CD8-positive, alpha-beta memory T cell (primary cell): ENCODE measurements around the gene MED22. TPM values are rescaled to one million over a fixed set of nuclear protein-coding genes. Genes with fewer than 3 reads are reported as not detected.

Experiments
- CTCF ChIA-PET: fragments of 350-600 bp; sonication (Branson Sonifier 250); formaldehyde crosslinking; loops from one replicate; lab custom pipeline; 2021; ENCODE audit warnings: antibody characterized with exemption; lab: Charles Lee
- POLR2A ChIA-PET: fragments of 350-600 bp; sonication (Branson Sonifier 250); formaldehyde crosslinking; loops from one replicate; lab custom pipeline; 2021; ENCODE audit warnings: antibody characterized with exemption; lab: Charles Lee
- DNase-seq, 5 donors: peaks; one replicate each; pipeline versions ENCODE4 v3.0.0 to v3.0.0-alpha.2; 2020 to 2022; ENCODE audit warnings: mixed read lengths in 1 of 5
- H3K27ac ChIP-seq: one replicate; pipeline ENCODE4 v1.7.0; 2013; ENCODE audit warnings: low read depth, mild to moderate bottlenecking, low read length, moderate library complexity
- H3K27me3 ChIP-seq: 2 replicates; pipeline ENCODE4 v1.7.0; 2013; ENCODE audit warnings: low read length, mild to moderate bottlenecking; ENCODE audit not compliant: insufficient read depth, poor library complexity, severe bottlenecking
- H3K36me3 ChIP-seq: 2 replicates; pipeline ENCODE4 v1.7.0; 2013; ENCODE audit warnings: mild to moderate bottlenecking, low read length, moderate library complexity; ENCODE audit not compliant: insufficient read depth
- H3K4me1 ChIP-seq: 2 replicates; pipeline ENCODE4 v1.7.0; 2013; ENCODE audit warnings: mild to moderate bottlenecking, low read length, moderate library complexity; ENCODE audit not compliant: insufficient read depth
- H3K4me3 ChIP-seq: 2 replicates; pipeline ENCODE4 v1.7.0; 2013; ENCODE audit warnings: mild to moderate bottlenecking, low read length
- H3K9me3 ChIP-seq: 2 replicates; pipeline ENCODE4 v1.7.0; 2013; ENCODE audit warnings: mild to moderate bottlenecking, low read length
- H3K27ac Mint-ChIP-seq, 8 donors: one replicate each; pipeline ENCODE4 v1.8.0; 2020 to 2021; ENCODE audit warnings: mixed read lengths in 8 of 8, mild to moderate bottlenecking in 6 of 8, inconsistent platforms in 3 of 8, moderate library complexity in 3 of 8
- H3K27me3 Mint-ChIP-seq, 2 donors: one replicate each; pipeline ENCODE4 v1.8.0; 2020 to 2021; ENCODE audit warnings: mixed read lengths in 2 of 2, mild to moderate bottlenecking in 1 of 2, moderate library complexity in 1 of 2
- H3K36me3 Mint-ChIP-seq, 3 donors: one replicate each; pipeline ENCODE4 v1.8.0; 2020 to 2021; ENCODE audit warnings: mixed read lengths in 3 of 3, inconsistent platforms in 1 of 3, mild to moderate bottlenecking in 1 of 3
- H3K4me1 Mint-ChIP-seq, 3 donors: one replicate each; pipeline ENCODE4 v1.8.0; 2020 to 2021; ENCODE audit warnings: mixed read lengths in 3 of 3, inconsistent platforms in 1 of 3, mild to moderate bottlenecking in 1 of 3
- H3K4me3 Mint-ChIP-seq, 7 donors: one replicate each; pipeline ENCODE4 v1.8.0; 2020 to 2021; ENCODE audit warnings: mixed read lengths in 7 of 7, mild to moderate bottlenecking in 6 of 7, moderate library complexity in 4 of 7, inconsistent platforms in 2 of 7
- H3K9me3 Mint-ChIP-seq, 5 donors: one replicate each; pipeline ENCODE4 v1.8.0; 2020 to 2022; ENCODE audit warnings: mixed read lengths in 5 of 5, mild to moderate bottlenecking in 3 of 5, moderate library complexity in 2 of 5, inconsistent platforms in 1 of 5
- polyA plus RNA-seq: library from polyadenylated mRNA; unstranded; fragments of 300-500 nt; fragmentation: Illumina TruSeq; gene quantifications from one replicate; pipeline ENCODE4 v1.2.3, GENCODE V29; 2021
- total RNA-seq, 2 experiments: library from RNA; stranded (reverse); gene quantifications; one replicate each; pipeline ENCODE4 v1.2.3, GENCODE V29; 2021

Gene MED22
- total and polyA plus RNA-seq, 3 experiments from 2014 or later: 19.0 to 46.3 (median 43.3) TPM

DNA sequence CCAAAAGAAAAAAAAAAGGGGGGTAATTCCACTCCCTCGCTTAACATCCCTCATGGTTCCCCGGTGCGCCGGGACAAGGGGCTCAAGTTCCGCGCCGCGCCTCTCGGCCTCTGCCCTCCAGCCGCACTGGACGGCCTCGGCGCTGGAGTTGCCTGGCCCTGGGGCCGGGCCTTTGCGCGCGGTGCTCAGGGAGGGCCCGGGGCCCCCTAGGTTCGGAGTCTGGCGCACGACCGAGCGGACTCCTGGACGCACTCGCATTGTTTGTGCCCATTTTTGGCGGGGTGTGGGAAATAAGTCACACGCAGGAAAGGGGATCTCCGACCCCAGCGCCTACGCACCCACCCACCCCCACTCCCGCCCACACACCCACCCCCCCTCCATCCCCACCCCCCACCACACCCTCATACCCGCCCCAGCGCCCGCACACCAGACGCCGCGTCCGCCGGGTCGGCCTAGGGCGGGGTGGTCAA is 381 bp downstream of the MED22 start:
- peak overlapping the region; percentile 99 for H3K4me3 ChIP-seq
- no peaks in the 10 kb centered on the region for H3K9me3 Mint-ChIP-seq
- peaks cover 29 to 47% (median 34%) of the 10 kb centered on the region in 3 donors for H3K4me1 Mint-ChIP-seq
- peak overlapping the region; percentile 93 to 100 (median 99) for H3K4me3 Mint-ChIP-seq
- H3K9me3 ChIP-seq: no peaks in the 10 kb centered on the region
- H3K27me3 Mint-ChIP-seq: peaks cover 0 to 3% of the 10 kb centered on the region in 2 donors
- CTCF ChIA-PET: interaction anchor here (0.8 to 6.1 kb wide), 6 partner anchors 9 to 57 kb away, joined by 3 to 47 read pairs (median 4); partner anchors contain the start of genes SURF1 and SURF2
- POLR2A ChIA-PET: interaction anchor here (0.7 to 1.8 kb wide), 9 partner anchors 8 to 336 kb away, joined by 4 to 25 read pairs (median 7); partner anchors contain the start of genes STKLD1, SURF1 and SURF2
- peaks cover 29% of the 10 kb centered on the region for H3K4me1 ChIP-seq
- peak overlapping the region; percentile 92 for H3K27ac ChIP-seq
- peaks cover 56% of the 10 kb centered on the region for H3K36me3 ChIP-seq
- H3K36me3 Mint-ChIP-seq: peaks cover 7 to 86% (median 16%) of the 10 kb centered on the region in 3 donors
- H3K27ac Mint-ChIP-seq: peak overlapping the region in 7 of 8 donors; percentile 85 to 99 (median 93)
- DNase-seq: peak in 3 of 5 donors; percentile 35 to 72 (median 45)
- H3K27me3 ChIP-seq: no peaks in the 10 kb centered on the region

DNA sequence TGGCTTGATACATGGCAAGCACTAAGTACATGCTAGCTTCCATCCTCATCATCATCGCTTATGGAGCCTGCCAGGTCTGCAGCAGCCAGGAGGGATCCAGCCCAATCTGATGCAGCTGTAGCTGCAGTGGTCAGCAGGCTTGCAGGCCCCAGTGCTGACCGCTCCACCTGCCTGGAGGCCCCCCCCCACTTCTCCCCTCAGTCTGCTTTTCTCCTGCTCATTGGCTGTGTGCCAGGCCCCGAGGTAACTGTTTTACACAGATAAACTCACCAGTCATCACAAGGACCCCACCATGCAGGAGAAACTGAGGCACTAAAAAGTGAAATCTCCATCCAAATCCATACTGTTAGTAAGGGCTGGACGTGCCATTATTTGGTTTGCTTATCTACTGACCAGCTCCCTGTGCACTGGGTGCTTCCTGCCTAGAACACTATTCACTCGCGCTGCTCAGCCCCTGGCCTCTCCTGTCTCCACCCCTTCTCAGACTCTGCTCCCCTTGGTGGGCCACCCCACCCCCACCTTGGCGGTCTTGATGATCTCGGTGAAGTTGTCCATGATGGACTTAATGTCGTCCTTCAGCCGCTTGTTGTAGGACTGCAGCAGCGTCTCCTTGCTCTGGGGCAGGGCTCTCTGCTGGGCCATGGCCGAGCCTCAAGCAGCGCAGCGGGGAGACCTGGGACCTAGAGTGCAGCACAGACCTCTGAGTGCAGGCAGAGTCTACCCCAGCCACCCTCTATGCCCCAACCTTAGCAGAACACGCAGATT is 1.7 kb downstream of the MED22 start:
- Histone ChIP-seq H3K36me3 (peaks cover 43% of the 10 kb centered on the region), H3K27me3 (no peaks in the 10 kb centered on the region), H3K27ac (no peak overlapping the region), H3K4me1 (peaks cover 29% of the 10 kb centered on the region), H3K4me3 (peak overlapping the region; percentile 78), H3K9me3 (no peaks in the 10 kb centered on the region)
- H3K27ac Mint-ChIP-seq: peak overlapping the region in 7 of 8 donors; percentile 34 to 92 (median 82)
- no peak for DNase-seq
- H3K4me3 Mint-ChIP-seq: peak overlapping the region; percentile 87 to 100 (median 99)
- CTCF ChIA-PET: interaction anchor here (1.6 to 6.1 kb wide), 2 partner anchors 10 to 26 kb away, joined by 8 to 47 read pairs; partner anchors contain the start of genes SURF1 and SURF2
- peaks cover 31 to 52% (median 34%) of the 10 kb centered on the region in 3 donors for H3K4me1 Mint-ChIP-seq
- peaks cover 0 to 3% of the 10 kb centered on the region in 2 donors for H3K27me3 Mint-ChIP-seq
- POLR2A ChIA-PET: interaction anchor here (1.2 kb wide), 1 partner anchor 9 kb away, joined by 3 read pairs; no protein-coding TSS in a partner anchor
- H3K9me3 Mint-ChIP-seq: no peaks in the 10 kb centered on the region
- peaks cover 3 to 84% (median 8%) of the 10 kb centered on the region in 3 donors for H3K36me3 Mint-ChIP-seq

DNA sequence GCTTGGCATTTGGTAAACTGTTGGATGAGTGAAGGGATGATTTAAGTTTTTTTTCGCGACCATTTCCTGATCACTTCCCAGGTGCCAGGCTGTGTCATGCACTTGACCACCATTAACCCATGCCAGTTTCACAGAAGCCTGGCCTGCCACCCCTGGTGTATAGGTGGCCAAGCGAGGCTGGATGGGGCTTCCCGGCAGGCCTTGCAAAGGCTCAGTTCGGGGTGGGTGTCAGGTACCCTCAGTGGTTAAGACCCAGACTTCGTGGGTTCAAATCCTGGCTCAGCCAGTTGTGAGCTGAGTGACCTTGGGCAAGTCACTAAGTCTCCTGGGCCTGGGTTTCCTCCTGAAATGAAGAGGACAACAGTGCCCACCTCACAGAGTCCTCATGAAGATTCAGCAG is 2.3 kb downstream of the MED22 start:
- Histone ChIP-seq H3K4me3 (no peak overlapping the region), H3K4me1 (peaks cover 32% of the 10 kb centered on the region), H3K36me3 (peaks cover 37% of the 10 kb centered on the region), H3K27ac (no peak overlapping the region), H3K9me3 (no peaks in the 10 kb centered on the region), H3K27me3 (no peaks in the 10 kb centered on the region)
- CTCF ChIA-PET: interaction anchor here (1.6 to 6.1 kb wide), 2 partner anchors 11 to 27 kb away, joined by 8 to 47 read pairs; partner anchors contain the start of genes SURF1 and SURF2
- POLR2A ChIA-PET: interaction anchor here (1.2 kb wide), 1 partner anchor 10 kb away, joined by 3 read pairs; no protein-coding TSS in a partner anchor
- H3K36me3 Mint-ChIP-seq: peaks cover 3 to 84% (median 11%) of the 10 kb centered on the region in 3 donors
- H3K27ac Mint-ChIP-seq: peak overlapping the region in 1 of 8 donors; percentile 29
- no peaks in the 10 kb centered on the region for H3K9me3 Mint-ChIP-seq
- DNase-seq: no peak
- H3K27me3 Mint-ChIP-seq: peaks cover 0 to 3% of the 10 kb centered on the region in 2 donors
- peak overlapping the region in 4 of 7 donors; percentile 24 to 58 (median 45) for H3K4me3 Mint-ChIP-seq
- H3K4me1 Mint-ChIP-seq: peaks cover 37 to 55% (median 40%) of the 10 kb centered on the region in 3 donors

DNA sequence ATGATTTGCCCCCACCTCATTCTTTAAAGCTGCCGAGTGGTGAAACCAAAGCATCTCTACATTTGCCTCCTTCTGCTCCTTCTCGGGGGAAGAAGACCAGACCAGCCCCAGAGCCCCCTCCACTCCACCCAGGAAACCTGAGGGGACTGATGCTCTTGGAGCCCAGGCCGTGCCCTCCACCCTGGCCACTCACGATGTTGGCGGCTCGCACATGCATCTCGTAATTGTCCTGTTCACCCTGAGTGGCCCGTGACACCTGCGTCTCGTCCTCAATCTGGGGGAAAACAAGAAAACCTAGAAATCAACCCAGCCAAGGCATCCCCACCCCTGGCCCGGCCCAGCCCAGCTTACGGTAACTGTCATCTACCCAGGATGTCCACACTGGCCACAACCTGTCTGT is 3.0 kb downstream of the MED22 start:
- Mint-ChIP-seq H3K27me3 (peaks cover 0 to 3% of the 10 kb centered on the region in 2 donors), H3K36me3 (peaks cover 3 to 84% (median 12%) of the 10 kb centered on the region in 3 donors), H3K4me3 (peak overlapping the region in 1 of 7 donors; percentile 68), H3K9me3 (no peaks in the 10 kb centered on the region), H3K27ac (peak overlapping the region in 1 of 8 donors; percentile 78), H3K4me1 (peaks cover 43 to 55% (median 47%) of the 10 kb centered on the region in 3 donors)
- Histone ChIP-seq H3K27ac (no peak overlapping the region), H3K4me1 (peaks cover 38% of the 10 kb centered on the region), H3K36me3 (peaks cover 31% of the 10 kb centered on the region), H3K9me3 (no peaks in the 10 kb centered on the region), H3K27me3 (no peaks in the 10 kb centered on the region), H3K4me3 (no peak overlapping the region)
- ChIA-PET CTCF (interaction anchor here (1.8 kb wide), 1 partner anchor 12 kb away, joined by 4 read pairs; the partner anchor contains the start of genes SURF1 and SURF2), POLR2A (no interaction called here)
- no peak for DNase-seq

DNA sequence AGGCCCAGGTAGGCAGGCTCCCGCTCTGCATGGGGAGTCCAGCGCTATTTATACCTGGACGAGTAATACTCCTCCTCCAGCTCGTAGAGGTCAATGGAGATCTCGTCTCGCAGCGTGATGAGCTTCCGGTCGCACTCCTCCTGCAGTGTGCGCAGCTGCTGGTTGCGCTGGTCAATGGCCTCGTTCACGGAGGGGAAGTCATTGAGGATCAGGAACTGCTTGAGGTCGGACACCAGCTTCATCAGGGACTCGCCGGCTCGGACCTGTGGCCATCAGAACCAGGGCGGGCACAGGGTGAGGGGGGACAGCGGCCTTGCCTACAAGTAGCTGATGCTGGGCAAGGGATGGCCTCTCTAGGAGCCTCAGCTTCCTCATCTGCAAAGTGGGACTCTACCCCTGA is 3.9 kb downstream of the MED22 start:
- no peaks in the 10 kb centered on the region for H3K9me3 ChIP-seq
- peaks cover 33% of the 10 kb centered on the region for H3K4me1 ChIP-seq
- no peak overlapping the region for H3K27ac Mint-ChIP-seq
- no peak overlapping the region for H3K4me3 ChIP-seq
- peaks cover 0 to 3% of the 10 kb centered on the region in 2 donors for H3K27me3 Mint-ChIP-seq
- ChIA-PET CTCF (interaction anchor here (1.8 kb wide), 1 partner anchor 13 kb away, joined by 4 read pairs; the partner anchor contains the start of genes SURF1 and SURF2), POLR2A (no interaction called here)
- peaks cover 22% of the 10 kb centered on the region for H3K36me3 ChIP-seq
- H3K27me3 ChIP-seq: no peaks in the 10 kb centered on the region
- H3K4me3 Mint-ChIP-seq: no peak overlapping the region
- no peaks in the 10 kb centered on the region for H3K9me3 Mint-ChIP-seq
- no peak for DNase-seq
- no peak overlapping the region for H3K27ac ChIP-seq
- H3K4me1 Mint-ChIP-seq: peaks cover 43 to 51% (median 49%) of the 10 kb centered on the region in 3 donors
- peaks cover 1 to 83% (median 8%) of the 10 kb centered on the region in 3 donors for H3K36me3 Mint-ChIP-seq

- Mint-ChIP-seq H3K27ac (no peak overlapping the region), H3K4me3 (no peak overlapping the region), H3K36me3 (peaks cover 0 to 74% (median 8%) of the 10 kb centered on the region in 3 donors), H3K4me1 (peaks cover 32 to 39% (median 38%) of the 10 kb centered on the region in 3 donors), H3K27me3 (peaks cover 0 to 2% of the 10 kb centered on the region in 2 donors), H3K9me3 (no peaks in the 10 kb centered on the region)
- POLR2A ChIA-PET: no interaction called here
- Histone ChIP-seq H3K9me3 (no peaks in the 10 kb centered on the region), H3K27me3 (no peaks in the 10 kb centered on the region), H3K36me3 (peaks cover 20% of the 10 kb centered on the region), H3K4me3 (no peak overlapping the region), H3K27ac (no peak overlapping the region), H3K4me1 (peaks cover 28% of the 10 kb centered on the region)
- CTCF ChIA-PET: interaction anchor here (1.1 to 1.6 kb wide), 3 partner anchors 13 to 73 kb away, joined by 3 to 4 read pairs (median 3); no protein-coding TSS in a partner anchor
- no peak for DNase-seq
Observed at GRCh38 chr9:133342570-133342969, 5.4 kb downstream of the MED22 start.

- Mint-ChIP-seq H3K4me1 (peaks cover 29 to 37% (median 37%) of the 10 kb centered on the region in 3 donors), H3K4me3 (peak overlapping the region in 2 of 7 donors; percentile 30 to 73), H3K9me3 (no peaks in the 10 kb centered on the region), H3K27me3 (peaks cover 0 to 1% of the 10 kb centered on the region in 2 donors), H3K27ac (peak overlapping the region in 3 of 8 donors; percentile 6 to 85 (median 47)), H3K36me3 (peaks cover 0 to 73% (median 8%) of the 10 kb centered on the region in 3 donors)
- Histone ChIP-seq H3K27ac (no peak overlapping the region), H3K9me3 (no peaks in the 10 kb centered on the region), H3K27me3 (no peaks in the 10 kb centered on the region), H3K4me1 (peaks cover 28% of the 10 kb centered on the region), H3K4me3 (no peak overlapping the region), H3K36me3 (peaks cover 20% of the 10 kb centered on the region)
- DNase-seq: no peak
- POLR2A ChIA-PET: no interaction called here
- CTCF ChIA-PET: interaction anchor here (1.1 to 1.6 kb wide), 2 partner anchors 12 to 74 kb away, joined by 3 to 4 read pairs; no protein-coding TSS in a partner anchor
Observed at GRCh38 chr9:133342069-133342406, 5.9 kb downstream of the MED22 start.
